HG02852 (cell line): ENCODE measurements around the gene COL6A1.
"Not testable (repeated sequence)": the region's sequence is repeated elsewhere in the genome, so short reads cannot be mapped to it uniquely, and the experiment has no call there.

Source experiments
- ATAC-seq: cut with Tn5 transposase; IDR thresholded peaks from one replicate; pipeline ENCODE4 v1.9.1; 2021; ENCODE audit warnings: mild to moderate bottlenecking, moderate library complexity; ENCODE audit not compliant: unreplicated experiment

Gene COL6A1

DNA sequence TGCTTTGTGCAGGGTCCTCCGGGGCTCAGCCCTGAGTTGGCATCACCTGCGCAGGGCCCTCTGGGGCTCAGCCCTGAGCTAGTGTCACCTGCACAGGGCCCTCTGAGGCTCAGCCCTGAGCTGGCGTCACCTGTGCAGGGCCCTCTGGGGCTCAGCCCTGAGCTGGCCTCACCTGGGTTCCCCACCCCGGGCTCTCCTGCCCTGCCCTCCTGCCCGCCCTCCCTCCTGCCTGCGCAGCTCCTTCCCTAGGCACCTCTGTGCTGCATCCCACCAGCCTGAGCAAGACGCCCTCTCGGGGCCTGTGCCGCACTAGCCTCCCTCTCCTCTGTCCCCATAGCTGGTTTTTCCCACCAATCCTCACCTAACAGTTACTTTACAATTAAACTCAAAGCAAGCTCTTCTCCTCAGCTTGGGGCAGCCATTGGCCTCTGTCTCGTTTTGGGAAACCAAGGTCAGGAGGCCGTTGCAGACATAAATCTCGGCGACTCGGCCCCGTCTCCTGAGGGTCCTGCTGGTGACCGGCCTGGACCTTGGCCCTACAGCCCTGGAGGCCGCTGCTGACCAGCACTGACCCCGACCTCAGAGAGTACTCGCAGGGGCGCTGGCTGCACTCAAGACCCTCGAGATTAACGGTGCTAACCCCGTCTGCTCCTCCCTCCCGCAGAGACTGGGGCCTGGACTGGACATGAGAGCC lies 22.7 kb downstream of the COL6A1 start:
- no peak for ATAC-seq

GRCh38 chr21:46005081-46005480 lies 23.5 kb downstream of the COL6A1 start:
- no peak for ATAC-seq

DNA sequence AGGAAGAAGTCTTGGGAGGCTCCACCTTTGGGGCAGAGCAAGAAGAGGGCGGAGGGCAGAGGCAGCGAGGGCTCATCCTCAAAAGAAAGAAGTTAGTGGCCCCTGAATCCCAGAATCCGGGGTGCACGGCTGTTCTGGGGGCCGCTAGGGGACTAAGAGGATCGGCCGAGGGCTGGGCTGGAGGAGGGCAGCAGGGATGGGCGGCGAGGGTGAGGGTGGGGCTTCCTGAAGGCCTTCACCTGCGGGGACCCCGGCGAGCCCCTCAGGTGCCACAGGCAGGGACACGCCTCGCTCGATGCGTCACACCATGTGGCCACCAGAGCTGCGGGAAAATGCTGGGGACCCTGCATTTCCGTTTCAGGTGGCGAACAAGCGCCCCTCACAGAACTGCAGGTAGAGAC lies 23.9 kb downstream of the COL6A1 start:
- no peak for ATAC-seq

DNA sequence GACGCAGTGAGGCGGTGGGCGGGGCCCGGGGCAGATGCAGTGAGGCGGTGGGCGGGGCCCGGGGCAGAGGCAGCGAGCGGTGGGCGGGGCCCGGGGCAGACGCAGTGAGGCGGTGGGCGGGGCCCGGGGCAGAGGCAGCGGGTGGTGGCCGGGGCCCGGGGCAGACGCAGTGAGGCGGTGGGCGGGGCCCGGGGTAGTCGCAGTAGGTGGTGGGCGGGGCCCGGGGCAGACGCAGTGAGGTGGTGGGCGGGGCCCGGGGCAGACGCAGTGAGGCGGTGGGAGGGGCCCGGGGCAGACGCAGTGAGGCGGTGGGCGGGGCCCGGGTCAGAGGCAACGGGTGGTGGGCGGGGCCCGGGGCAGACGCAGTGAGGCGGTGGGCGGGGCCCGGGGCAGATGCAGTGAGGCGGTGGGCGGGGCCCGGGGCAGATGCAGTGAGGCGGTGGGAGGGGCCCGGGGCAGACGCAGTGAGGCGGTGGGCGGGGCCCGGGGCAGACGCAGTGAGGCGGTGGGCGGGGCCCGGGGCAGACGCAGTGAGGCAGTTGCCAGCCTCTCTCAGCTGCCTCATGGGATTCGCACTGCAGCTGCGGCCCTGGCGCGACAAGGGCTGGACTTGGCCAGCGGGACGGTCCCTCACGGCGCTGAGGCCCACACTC lies 24.4 kb downstream of the COL6A1 start:
- ATAC-seq, result not testable (repeated sequence)

GRCh38 chr21:46006547-46007491 lies 25.2 kb downstream of the COL6A1 start:
- ATAC-seq, result no peak

GRCh38 chr21:46007492-46007868 lies 25.9 kb downstream of the COL6A1 start:
- ATAC-seq, result no peak

GRCh38 chr21:46008893-46009621 lies 27.5 kb downstream of the COL6A1 start:
- ATAC-seq, result no peak

DNA sequence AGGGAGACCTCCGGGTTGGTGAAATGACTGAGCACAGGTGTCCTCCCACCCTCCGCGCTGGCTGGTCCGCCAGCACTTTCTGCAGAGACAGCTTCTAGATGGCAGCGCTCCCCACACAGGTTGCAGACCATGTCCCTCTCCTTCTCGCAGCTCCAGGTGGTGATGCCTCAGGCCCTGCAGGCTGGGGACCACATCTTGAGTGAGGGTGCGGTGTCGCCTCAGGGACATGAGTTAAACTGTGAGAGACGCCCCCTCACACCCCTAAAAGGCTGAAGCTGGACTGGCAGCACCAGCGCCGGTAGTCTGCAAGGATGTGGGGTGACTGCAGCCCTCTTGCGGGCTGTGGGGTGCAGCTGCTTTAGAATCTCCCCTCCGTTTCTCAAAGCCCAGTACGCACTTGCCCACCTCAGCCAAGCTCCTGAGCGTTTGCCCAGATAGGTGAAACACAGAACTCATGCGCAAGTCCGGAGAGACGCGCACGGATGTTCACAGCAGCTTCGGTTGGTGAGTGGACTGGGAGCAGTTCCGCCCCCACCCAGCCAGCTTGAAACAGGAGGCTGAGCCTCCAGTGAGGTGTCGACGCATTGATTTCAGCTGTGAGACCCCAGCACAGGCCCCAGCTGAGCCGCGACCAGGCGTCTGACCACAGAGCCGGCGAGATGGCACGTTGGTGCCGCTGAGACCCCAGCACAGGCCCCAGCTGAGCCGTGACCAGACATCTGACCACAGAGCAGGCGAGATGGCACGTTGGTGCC lies 28.6 kb downstream of the COL6A1 start:
- no peak for ATAC-seq

DNA sequence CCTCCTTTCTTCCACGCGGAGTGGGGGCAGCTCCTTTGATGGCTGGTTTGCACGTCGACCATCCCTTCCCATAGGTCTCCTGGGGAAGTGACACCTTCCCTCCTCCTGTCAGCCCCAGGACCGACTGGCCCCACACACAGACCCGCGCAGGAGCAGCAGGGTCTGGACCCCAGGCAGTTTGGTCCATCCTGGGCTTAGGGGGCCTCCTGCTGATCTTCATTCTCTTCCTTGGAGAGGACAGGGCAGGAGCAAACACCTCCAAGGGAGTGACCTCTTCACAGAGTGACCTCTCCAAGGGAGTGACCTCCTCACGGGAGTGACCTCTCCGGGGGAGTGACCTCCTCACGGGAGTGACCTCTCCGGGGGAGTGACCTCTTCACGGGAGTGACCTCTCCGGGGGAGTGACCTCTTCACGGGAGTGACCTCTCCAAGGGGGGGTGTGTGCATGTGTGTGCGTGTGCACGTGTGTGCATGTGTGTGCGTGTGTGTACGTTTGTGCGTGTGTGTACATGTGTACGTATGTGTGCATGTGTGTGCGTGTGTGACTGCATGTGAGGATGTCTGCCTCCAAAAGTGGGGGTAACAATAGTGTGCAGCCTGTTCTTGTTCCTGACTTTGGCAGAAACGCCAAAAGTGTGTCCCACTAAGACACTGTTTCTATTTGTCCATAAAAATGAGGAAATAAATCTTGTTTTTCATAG lies 29.8 kb downstream of the COL6A1 start:
- no peak for ATAC-seq

DNA sequence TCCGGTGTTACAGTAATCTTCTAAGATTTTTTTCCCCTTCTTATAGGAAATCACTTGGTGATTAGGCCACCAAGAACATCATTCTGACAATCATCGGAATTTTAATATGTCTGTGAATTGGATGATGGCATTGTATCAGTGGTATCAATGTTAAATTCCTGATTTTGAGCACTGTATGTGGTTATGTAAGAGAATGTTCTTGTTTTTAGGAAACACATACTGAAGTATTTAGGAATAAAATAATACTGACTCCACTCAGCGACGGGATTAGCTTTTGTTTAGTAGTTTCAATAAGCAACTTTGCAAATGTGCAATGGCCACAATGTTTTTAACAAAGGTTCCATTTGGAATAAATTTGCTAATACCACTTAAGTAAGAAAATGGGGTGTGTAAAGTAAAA lies 30.6 kb downstream of the COL6A1 start:
- ATAC-seq, result no peak

GRCh38 chr21:46014828-46015227 lies 33.3 kb downstream of the COL6A1 start:
- ATAC-seq, result no peak

DNA sequence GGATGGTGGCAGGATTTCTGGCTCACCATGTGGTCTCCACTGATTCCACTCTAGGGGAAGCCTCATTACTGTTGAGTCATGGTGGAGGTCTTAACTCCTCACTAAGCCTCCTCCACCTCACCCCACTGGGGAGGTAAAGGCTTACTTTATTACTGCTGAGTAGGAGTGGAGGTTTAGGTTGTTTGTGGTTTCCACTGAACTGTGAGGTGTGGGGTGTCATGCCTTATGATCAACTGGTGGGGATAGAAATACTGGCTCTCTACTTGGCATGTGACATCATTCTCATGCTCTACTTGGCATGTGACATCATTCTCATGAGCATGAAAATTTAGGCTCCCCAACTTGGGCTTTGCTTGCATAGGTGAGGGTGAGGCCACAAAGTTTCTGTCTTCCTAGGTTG lies 35.6 kb downstream of the COL6A1 start:
- ATAC-seq, result no peak

DNA sequence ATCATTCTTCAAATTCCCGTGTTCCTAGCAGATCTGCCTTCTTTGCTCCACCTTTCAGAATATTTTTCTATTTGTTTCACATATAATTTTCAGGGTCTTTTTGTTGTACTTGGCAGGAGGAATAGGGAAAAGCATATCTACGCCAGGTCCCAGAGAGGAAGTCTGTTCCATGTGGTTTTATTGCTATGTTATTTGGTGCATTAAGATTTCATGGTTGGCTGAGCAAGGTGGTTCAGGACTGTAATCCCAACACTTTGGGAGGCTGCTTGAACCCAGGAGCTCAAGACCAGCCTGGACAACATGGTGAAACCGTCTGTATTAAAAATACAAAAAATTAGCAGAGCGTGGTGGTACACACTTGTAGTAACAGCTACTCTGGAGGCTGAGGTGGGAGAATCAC lies 36.1 kb downstream of the COL6A1 start:
- ATAC-seq, result no peak

GRCh38 chr21:46018615-46019014 lies 37.0 kb downstream of the COL6A1 start:
- no peak for ATAC-seq

- ATAC-seq, result no peak
Measured at GRCh38 chr21:46020581-46020980, 39.0 kb downstream of the COL6A1 start.

GRCh38 chr21:46021398-46021797 lies 39.8 kb downstream of the COL6A1 start:
- ATAC-seq, result no peak

GRCh38 chr21:46021978-46022544 lies 40.5 kb downstream of the COL6A1 start:
- no peak for ATAC-seq

DNA sequence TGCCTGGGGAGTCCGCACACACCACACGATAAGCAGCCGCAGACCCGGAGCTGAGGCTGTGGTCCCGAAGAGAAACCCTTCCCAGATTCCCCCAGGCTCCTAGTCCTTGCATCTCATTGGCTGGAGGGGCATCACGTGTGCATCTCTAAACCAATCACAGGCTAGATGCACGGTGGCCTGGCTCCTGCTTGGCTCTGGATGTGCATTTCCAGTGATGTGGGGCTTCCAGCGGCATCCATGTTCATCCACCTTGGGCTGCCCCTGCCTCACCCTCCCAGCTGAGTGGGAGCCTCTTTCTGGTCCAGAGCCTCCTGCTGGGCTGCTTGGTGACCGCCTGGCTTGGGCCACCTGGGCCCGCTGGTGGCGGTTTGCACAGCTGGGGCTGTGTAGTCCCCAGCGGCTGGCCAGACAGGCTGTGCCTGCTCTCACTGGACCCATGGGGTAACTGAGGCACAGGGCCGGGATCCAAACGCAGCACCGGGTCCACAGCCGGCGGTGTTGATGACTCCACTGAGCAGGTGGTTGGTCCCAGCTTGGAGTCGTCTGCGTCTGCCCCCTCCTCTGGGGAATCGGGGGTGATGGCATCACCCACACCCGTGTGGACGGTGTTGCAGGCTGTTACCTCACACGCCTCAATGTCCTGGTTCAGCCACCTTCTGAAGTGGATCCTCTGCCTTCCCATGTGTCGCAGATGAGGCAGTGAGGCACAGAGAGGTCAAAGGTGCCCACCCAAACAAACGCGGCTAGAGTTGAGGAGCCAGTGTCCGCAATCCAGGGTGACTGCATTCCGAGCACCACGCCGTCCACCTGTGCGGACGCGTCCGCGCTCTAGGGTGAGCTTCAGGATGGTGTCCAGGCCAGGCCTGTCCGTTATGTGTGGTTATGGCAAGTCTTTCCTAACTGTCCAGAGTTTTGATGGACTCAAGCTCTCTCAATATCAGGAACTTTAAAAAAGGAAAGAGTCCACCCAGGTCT lies 41.3 kb downstream of the COL6A1 start:
- no peak for ATAC-seq
